Neural progenitor cell (in vitro differentiated cells): ENCODE data around the gene ZBED4. TPM values are rescaled to one million over a fixed set of nuclear protein-coding genes. Genes with fewer than 3 reads are reported as not detected.

ENCODE experiments used
- DNase-seq: peaks from one replicate; pipeline ENCODE4 v3.0.0-alpha.2; 2016; ENCODE audit warnings: low spot score
- H2AFZ ChIP-seq: fragments of 200-600 bp; sonication (generic); replicated peaks from 2 replicates; pipeline ENCODE4 v1.6.1; 2016; ENCODE audit warnings: antibody characterized with exemption
- H3F3A ChIP-seq: fragments of 200-600 bp; sonication (generic); 2 replicates; pipeline ENCODE4 v1.6.1; 2016; ENCODE audit warnings: antibody characterized with exemption, low read depth
- H3K27ac ChIP-seq: fragments of 200-600 bp; sonication (generic); 2 replicates; pipeline ENCODE4 v1.5.1; 2016; ENCODE audit warnings: mild to moderate bottlenecking
- H3K27me3 ChIP-seq: fragments of 200-600 bp; sonication (generic); 2 replicates; pipeline ENCODE4 v1.6.1; 2016; ENCODE audit warnings: mild to moderate bottlenecking, moderate library complexity
- H3K36me3 ChIP-seq: fragments of 200-600 bp; sonication (generic); 2 replicates; pipeline ENCODE4 v1.5.1; 2016
- H3K4me1 ChIP-seq: fragments of 200-600 bp; sonication (generic); 2 replicates; pipeline ENCODE4 v1.6.1; 2016; ENCODE audit warnings: mixed run types
- H3K4me2 ChIP-seq: fragments of 200-600 bp; sonication (generic); 2 replicates; pipeline ENCODE4 v1.6.1; 2016
- H3K4me3 ChIP-seq: fragments of 200-600 bp; sonication (generic); 2 replicates; pipeline ENCODE4 v1.5.1; 2016
- H3K79me2 ChIP-seq: fragments of 200-600 bp; sonication (generic); 2 replicates; pipeline ENCODE4 v1.6.1; 2016; ENCODE audit warnings: low read depth
- H3K9ac ChIP-seq: fragments of 200-600 bp; sonication (generic); 2 replicates; pipeline ENCODE4 v1.6.1; 2016
- H3K9me3 ChIP-seq: fragments of 200-600 bp; sonication (generic); 2 replicates; pipeline ENCODE4 v1.5.1; 2016; ENCODE audit warnings: low read depth
- H4K20me1 ChIP-seq: fragments of 200-600 bp; sonication (generic); 2 replicates; pipeline ENCODE4 v1.6.1; 2016; ENCODE audit warnings: low read depth
- H3K27ac Mint-ChIP-seq: 3 replicates; pipeline ENCODE4 v1.8.0; 2021; ENCODE audit warnings: mixed read lengths
- H3K27me3 Mint-ChIP-seq: 2 replicates; pipeline ENCODE4 v1.8.0; 2022; ENCODE audit warnings: low read depth, mild to moderate bottlenecking, inconsistent platforms, moderate library complexity, mixed read lengths; ENCODE audit not compliant: insufficient read depth
- H3K36me3 Mint-ChIP-seq: 3 replicates; pipeline ENCODE4 v1.8.0; 2021; ENCODE audit warnings: mixed read lengths
- H3K4me1 Mint-ChIP-seq: 3 replicates; pipeline ENCODE4 v1.8.0; 2021; ENCODE audit warnings: mixed read lengths
- H3K4me3 Mint-ChIP-seq: 3 replicates; pipeline ENCODE4 v1.8.0; 2021; ENCODE audit warnings: mild to moderate bottlenecking, moderate library complexity, mixed read lengths
- H3K9me3 Mint-ChIP-seq: 3 replicates; pipeline ENCODE4 v1.8.0; 2020; ENCODE audit warnings: mixed read lengths
- CTCF ChIP-seq: fragments of 200-600 bp; sonication (generic); IDR thresholded peaks from 2 replicates; pipeline ENCODE4 v1.5.1; 2017; ENCODE audit warnings: antibody characterized with exemption, mild to moderate bottlenecking
- EZH2 ChIP-seq: fragments of 200-600 bp; sonication (generic); IDR thresholded peaks from 2 replicates; pipeline ENCODE4 v1.6.1; 2017; ENCODE audit warnings: antibody characterized with exemption, mild to moderate bottlenecking, moderate library complexity
- EZH2phosphoT487 ChIP-seq: fragments of 200-600 bp; sonication (generic); IDR thresholded peaks from 2 replicates; pipeline ENCODE4 v1.6.1; 2017; ENCODE audit warnings: antibody characterized with exemption
- total RNA-seq: library from RNA; depleted of rRNA; stranded (reverse); fragments of >200 nt; gene quantifications from 2 replicates; pipeline ENCODE4 v1.2.3, GENCODE V29; 2015; ENCODE audit warnings: low replicate concordance

Gene ZBED4, protein sequence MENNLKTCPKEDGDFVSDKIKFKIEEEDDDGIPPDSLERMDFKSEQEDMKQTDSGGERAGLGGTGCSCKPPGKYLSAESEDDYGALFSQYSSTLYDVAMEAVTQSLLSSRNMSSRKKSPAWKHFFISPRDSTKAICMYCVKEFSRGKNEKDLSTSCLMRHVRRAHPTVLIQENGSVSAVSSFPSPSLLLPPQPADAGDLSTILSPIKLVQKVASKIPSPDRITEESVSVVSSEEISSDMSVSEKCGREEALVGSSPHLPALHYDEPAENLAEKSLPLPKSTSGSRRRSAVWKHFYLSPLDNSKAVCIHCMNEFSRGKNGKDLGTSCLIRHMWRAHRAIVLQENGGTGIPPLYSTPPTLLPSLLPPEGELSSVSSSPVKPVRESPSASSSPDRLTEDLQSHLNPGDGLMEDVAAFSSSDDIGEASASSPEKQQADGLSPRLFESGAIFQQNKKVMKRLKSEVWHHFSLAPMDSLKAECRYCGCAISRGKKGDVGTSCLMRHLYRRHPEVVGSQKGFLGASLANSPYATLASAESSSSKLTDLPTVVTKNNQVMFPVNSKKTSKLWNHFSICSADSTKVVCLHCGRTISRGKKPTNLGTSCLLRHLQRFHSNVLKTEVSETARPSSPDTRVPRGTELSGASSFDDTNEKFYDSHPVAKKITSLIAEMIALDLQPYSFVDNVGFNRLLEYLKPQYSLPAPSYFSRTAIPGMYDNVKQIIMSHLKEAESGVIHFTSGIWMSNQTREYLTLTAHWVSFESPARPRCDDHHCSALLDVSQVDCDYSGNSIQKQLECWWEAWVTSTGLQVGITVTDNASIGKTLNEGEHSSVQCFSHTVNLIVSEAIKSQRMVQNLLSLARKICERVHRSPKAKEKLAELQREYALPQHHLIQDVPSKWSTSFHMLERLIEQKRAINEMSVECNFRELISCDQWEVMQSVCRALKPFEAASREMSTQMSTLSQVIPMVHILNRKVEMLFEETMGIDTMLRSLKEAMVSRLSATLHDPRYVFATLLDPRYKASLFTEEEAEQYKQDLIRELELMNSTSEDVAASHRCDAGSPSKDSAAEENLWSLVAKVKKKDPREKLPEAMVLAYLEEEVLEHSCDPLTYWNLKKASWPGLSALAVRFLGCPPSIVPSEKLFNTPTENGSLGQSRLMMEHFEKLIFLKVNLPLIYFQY
- total RNA-seq = 23.1 and 29.3 TPM in 2 replicates

DNA sequence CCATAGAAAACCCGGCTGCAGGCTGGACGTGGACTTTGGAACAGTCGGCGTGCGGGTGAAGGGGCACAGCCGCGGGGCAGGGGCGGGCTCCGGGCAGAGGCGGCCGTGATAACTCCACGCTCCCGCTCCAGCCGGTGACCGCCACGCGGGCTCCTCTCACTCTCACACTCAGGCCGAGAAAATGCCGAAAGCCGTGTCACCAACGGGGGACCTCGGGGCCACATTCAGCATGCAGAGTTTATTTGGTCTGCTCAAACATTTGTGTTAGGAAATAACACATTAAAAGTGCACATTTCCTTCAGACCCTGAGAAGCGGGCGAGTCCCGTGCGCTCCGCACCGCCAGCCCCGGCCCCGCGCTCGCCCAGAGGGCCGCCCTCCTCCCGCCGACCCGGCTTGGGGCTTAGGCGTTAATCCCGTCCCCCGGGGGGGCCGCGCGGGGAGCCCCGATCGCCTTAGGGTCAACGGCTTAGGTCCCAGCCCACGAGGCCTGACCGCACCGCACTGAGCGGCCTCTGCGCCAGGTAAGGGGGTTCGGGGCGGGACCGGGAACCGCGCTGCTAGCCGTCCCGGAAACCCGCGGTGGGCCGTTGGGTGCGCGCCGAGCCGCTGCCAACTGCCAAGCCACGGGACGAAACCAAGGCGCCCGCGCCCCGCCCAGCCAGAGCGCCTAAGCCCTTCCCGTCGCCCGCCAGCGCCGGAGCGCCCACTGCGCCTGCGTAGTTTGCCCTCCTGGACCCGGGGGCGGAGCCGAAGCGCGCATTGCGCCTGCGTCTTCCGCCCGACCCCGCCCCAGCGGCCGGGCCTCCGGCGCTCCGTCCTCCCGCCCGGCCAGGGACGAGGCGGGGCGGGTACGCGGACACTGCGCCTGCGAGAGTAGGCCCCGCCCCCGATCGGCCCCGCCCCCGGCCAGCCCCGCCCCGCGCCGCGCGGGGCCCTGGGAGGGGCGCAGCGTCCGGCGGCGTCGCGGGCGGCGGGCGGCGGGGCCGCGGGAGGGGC, at the start of gene ZBED4:
Gene ZBED4 (plus strand): TSS at position 947 of the 997 bp plus-strand sequence. CDS start 29,819 bp downstream, outside the sequence.
- peak within 1 kb of the TSS; percentile 82 for H2AFZ ChIP-seq
- peaks cover 12% of the 10 kb centered on the region for H3F3A ChIP-seq
- H3K4me1 ChIP-seq = peaks cover 32% of the 10 kb centered on the region
- no peaks in the 10 kb centered on the region for H3K9me3 ChIP-seq
- peak within 1 kb of the TSS; percentile 72 for H3K4me3 ChIP-seq
- peaks cover 41% of the 10 kb centered on the region for H3K79me2 ChIP-seq
- peak; percentile 99 for DNase-seq
- H3K27me3 Mint-ChIP-seq = peaks cover 38% of the 10 kb centered on the region
- peaks cover under 1% of the 10 kb centered on the region for H3K36me3 Mint-ChIP-seq
- H3K9me3 Mint-ChIP-seq = no peaks in the 10 kb centered on the region
- H3K4me2 ChIP-seq = peak within 1 kb of the TSS; percentile 92
- H3K9ac ChIP-seq = peak within 1 kb of the TSS; percentile 25
- H3K4me1 Mint-ChIP-seq = peaks cover 21% of the 10 kb centered on the region
- peaks cover 49% of the 10 kb centered on the region for H3K27me3 ChIP-seq
- TF ChIP-seq CTCF (no peak), EZH2phosphoT487 (peak; percentile 70), EZH2 (peak; percentile 76)
- H3K27ac Mint-ChIP-seq = peak within 1 kb of the TSS; percentile 99
- H3K4me3 Mint-ChIP-seq = peak within 1 kb of the TSS; percentile 99
- H4K20me1 ChIP-seq = peaks cover 59% of the 10 kb centered on the region
- H3K27ac ChIP-seq = no peak within 1 kb of the TSS
- no peaks in the 10 kb centered on the region for H3K36me3 ChIP-seq

- no peak for TF ChIP-seq CTCF
- no peak for TF ChIP-seq EZH2phosphoT487
- TF ChIP-seq EZH2 = no peak
These were observed 46.5 kb upstream of the ZBED4 start for GRCh38 chr22:49807129-49807528.

More at GRCh38 chr22:49807129-49807528, 46.5 kb upstream of the ZBED4 start:
- Mint-ChIP-seq H3K4me3 (no peak overlapping the region), H3K9me3 (peaks cover 22% of the 10 kb centered on the region), H3K27ac (no peak overlapping the region), H3K36me3 (peaks cover 52% of the 10 kb centered on the region), H3K27me3 (peaks cover 4% of the 10 kb centered on the region), H3K4me1 (no peaks in the 10 kb centered on the region)
- no peak overlapping the region for H3K4me3 ChIP-seq
- no peaks in the 10 kb centered on the region for H3K4me1 ChIP-seq
- H3K27ac ChIP-seq = no peak overlapping the region
- no peak overlapping the region for H3K4me2 ChIP-seq
- peaks cover 97% of the 10 kb centered on the region for H3K79me2 ChIP-seq
- H3K36me3 ChIP-seq = peaks cover 4% of the 10 kb centered on the region
- no peaks in the 10 kb centered on the region for H3K27me3 ChIP-seq
- H3K9ac ChIP-seq = no peak overlapping the region
- H3K9me3 ChIP-seq = no peaks in the 10 kb centered on the region
- peaks cover 96% of the 10 kb centered on the region for H4K20me1 ChIP-seq
- no peak overlapping the region for H2AFZ ChIP-seq
- no peak for DNase-seq
- H3F3A ChIP-seq = no peaks in the 10 kb centered on the region
